Measurements from ENCODE around the gene ANXA4.
A peak's percentile ranks its signal among the peaks of the same experiment; 100 is the strongest.

The ANXA4 gene

GRCh38 chr2:69741575-69742321, at the start of gene ANXA4:
TSS of gene ANXA4 (plus strand) at chr2:69742134. CDS start at chr2:69781566, 39,432 bp downstream.
- peak; percentile 79 to 83 for DNase-seq

GRCh38 chr2:69692424-69692823, 49.5 kb upstream of the ANXA4 start:
- no peak for DNase-seq

GRCh38 chr2:69693059-69693774, 48.7 kb upstream of the ANXA4 start:
- peak; percentile 22 to 65 for DNase-seq

- DNase-seq: no peak
Observed at GRCh38 chr2:69693775-69694450, 48.0 kb upstream of the ANXA4 start.

- DNase-seq: peak; percentile 24 to 27
Observed at GRCh38 chr2:69694894-69695849, 46.8 kb upstream of the ANXA4 start.

- no peak for DNase-seq
Observed at GRCh38 chr2:69695850-69696216, 46.1 kb upstream of the ANXA4 start.

- DNase-seq: no peak
Observed at GRCh38 chr2:69700381-69700780, 41.6 kb upstream of the ANXA4 start.

GRCh38 chr2:69701100-69701945, 40.6 kb upstream of the ANXA4 start:
- no peak for DNase-seq

GRCh38 chr2:69703189-69703588, 38.7 kb upstream of the ANXA4 start:
- peak; percentile 77 to 78 for DNase-seq

- peak; percentile 69 to 74 for DNase-seq
Observed at GRCh38 chr2:69704446-69704845, 37.5 kb upstream of the ANXA4 start.

GRCh38 chr2:69709290-69709689, 32.6 kb upstream of the ANXA4 start:
- no peak for DNase-seq

GRCh38 chr2:69711971-69712370, 30.0 kb upstream of the ANXA4 start:
- DNase-seq: no peak

- no peak for DNase-seq
Observed at GRCh38 chr2:69714024-69714423, 27.9 kb upstream of the ANXA4 start.

- DNase-seq: peak; percentile 57 to 98
Observed at GRCh38 chr2:69714539-69715220, 27.3 kb upstream of the ANXA4 start.

GRCh38 chr2:69715964-69716363, 26.0 kb upstream of the ANXA4 start:
- DNase-seq: no peak

GRCh38 chr2:69716555-69717120, 25.3 kb upstream of the ANXA4 start:
- no peak for DNase-seq

GRCh38 chr2:69717186-69717585, 24.7 kb upstream of the ANXA4 start:
- DNase-seq: no peak

- peak in 1 of 2 donors; percentile 69 for DNase-seq
Observed at GRCh38 chr2:69717861-69718273, 24.1 kb upstream of the ANXA4 start.

GRCh38 chr2:69718338-69718965, 23.5 kb upstream of the ANXA4 start:
- DNase-seq: no peak

GRCh38 chr2:69720404-69720803, 21.5 kb upstream of the ANXA4 start:
- DNase-seq: peak in 1 of 2 donors; percentile 30

Data from inflammatory macrophage treated with lipopolysaccharide for 1 hour (primary cell).